GM12872 (cell line): ENCODE results near the gene PLAC1.

Experiments used
- TF ChIP-seq, protein P1 (sequence below): IDR thresholded peaks from 3 replicates; pipeline ENCODE4 v1.5.1; 2011; ENCODE audit warnings: low read depth, mild to moderate bottlenecking, low read length, moderate library complexity; ENCODE audit not compliant: insufficient read depth

PLAC1 gene

DNA sequence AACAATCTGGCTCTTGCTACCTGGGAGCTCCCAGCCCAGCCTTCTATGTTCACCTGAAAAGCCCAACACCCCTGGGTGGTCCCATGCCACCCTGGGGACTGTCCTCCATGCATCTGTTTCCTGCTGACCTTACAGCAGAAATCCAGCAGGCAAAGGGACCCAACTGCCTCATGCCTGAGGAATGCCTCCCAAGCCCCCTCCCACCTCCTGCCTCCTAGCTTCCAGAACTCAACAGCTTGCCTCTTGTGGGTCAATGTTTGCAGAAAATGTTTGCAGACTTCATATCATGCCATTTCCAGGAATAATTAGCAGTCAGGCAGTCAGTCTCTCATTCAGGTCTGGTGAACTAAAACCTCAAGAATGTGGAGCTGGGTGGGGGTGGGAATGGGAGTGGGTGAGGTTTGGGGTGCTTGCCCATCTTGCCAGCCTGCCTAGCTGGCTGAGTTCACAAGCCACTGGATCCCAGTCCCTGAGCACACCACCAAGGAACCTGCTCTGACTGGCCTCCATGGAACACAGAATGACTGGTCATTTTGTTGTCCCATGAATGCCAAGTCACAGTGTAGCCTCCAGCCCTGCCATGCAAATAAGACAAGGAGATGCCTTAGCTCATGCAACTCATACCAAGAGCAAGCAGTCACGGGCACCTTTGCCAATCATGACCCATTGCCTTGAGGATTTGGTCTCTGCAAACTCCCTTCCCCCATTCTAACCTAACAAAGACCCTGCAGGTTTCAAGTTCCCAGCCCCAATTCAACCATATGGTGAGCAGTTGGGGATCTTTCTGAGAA is 12.1 kb upstream of the PLAC1 start:
- TF ChIP-seq, protein P1, sequence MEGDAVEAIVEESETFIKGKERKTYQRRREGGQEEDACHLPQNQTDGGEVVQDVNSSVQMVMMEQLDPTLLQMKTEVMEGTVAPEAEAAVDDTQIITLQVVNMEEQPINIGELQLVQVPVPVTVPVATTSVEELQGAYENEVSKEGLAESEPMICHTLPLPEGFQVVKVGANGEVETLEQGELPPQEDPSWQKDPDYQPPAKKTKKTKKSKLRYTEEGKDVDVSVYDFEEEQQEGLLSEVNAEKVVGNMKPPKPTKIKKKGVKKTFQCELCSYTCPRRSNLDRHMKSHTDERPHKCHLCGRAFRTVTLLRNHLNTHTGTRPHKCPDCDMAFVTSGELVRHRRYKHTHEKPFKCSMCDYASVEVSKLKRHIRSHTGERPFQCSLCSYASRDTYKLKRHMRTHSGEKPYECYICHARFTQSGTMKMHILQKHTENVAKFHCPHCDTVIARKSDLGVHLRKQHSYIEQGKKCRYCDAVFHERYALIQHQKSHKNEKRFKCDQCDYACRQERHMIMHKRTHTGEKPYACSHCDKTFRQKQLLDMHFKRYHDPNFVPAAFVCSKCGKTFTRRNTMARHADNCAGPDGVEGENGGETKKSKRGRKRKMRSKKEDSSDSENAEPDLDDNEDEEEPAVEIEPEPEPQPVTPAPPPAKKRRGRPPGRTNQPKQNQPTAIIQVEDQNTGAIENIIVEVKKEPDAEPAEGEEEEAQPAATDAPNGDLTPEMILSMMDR: no peak

DNA sequence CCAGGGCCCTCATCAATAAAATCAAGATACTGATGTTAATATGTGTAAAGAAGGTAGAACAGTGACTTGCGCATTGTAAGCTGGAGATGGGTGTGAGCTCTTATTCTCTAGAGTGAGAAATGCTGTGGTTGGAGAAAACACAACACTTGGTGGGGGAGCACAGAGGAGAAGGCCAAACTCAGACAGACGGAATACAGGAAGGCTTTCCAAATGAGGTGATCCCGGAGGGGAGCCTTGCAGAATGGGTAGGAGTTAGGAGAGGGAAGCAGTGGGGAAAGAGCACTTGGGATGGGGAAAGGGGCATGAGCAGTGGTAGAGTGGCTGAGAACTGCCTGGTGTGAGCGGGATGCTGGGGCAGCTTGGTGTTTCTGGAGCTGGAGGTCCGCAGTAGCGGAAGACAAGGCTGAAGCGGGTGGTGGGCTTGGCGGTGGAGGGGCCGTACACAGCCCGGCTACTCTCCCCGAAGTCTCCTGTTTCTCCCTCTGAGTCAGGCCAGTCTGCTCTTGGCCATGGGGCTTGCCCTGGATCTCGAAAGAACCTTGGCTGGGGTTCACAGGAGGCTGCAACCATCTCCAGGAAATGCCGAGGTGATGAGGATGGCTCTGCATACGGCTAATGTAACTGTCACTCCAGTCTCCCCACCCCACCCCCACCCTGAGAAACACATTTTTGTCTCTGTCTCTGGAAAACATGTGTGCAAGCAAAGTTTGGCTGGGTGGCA is 11.3 kb upstream of the PLAC1 start:
- TF ChIP-seq, protein P1: no peak

DNA sequence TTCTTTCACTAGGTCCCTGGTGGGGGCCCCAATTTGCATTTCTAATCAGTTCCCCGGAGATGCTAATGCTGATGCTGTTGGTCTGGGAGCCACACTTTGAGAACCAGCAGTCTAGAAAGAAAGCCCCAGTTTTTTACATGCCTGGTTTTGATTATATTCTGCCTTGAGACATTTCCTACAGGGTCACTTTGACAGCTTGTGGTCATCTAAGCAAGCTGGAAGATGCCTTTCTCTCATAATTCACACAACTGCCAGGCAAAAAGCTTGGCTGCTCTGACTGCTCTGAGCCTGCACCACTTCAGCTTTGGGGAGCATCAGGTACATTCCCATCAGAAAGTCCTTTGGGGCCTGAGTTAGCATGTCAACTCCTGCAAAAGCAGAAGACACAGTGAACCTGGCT is 5.9 kb upstream of the PLAC1 start:
- TF ChIP-seq, protein P1: no peak

DNA sequence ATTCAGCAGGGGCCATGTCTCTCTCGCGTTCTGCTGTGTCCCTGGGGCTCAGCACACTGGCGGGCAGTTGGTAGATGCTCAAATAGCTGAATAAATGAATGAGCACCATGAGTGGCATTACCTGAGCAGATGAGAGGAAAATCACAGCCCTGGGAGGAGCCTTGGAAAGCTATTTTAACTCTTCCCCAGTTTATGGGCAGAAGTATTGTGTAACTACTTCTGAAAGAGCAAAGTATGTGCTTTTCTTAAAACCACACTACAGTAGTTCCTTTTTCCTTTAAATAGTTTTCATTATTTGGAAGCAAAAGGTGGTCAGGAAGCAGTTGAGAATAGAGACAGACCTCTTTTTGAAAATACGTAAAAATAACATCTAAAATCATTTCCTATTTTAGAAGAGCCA is 3.0 kb upstream of the PLAC1 start:
- TF ChIP-seq, protein P1: no peak

DNA sequence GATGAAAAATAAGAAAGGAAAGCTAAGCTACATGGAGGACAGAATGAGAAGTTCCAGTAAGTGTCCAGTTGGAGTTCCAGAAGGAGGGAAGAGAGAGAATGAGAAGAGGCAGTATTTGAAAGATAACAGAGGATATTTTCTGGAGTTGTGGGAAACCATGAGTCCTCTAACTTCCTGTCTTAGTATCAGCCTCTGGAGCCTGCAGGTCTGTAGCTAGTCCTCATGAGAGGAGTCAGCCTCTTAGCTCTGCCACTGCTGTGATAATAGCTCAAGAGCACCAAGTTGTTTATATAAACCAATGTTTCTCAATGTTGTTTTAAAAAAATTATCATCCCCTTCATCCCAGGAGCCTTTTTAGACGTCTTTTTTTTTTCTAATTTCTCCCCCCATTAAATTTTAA is 2.4 kb upstream of the PLAC1 start:
- TF ChIP-seq, protein P1: no peak

DNA sequence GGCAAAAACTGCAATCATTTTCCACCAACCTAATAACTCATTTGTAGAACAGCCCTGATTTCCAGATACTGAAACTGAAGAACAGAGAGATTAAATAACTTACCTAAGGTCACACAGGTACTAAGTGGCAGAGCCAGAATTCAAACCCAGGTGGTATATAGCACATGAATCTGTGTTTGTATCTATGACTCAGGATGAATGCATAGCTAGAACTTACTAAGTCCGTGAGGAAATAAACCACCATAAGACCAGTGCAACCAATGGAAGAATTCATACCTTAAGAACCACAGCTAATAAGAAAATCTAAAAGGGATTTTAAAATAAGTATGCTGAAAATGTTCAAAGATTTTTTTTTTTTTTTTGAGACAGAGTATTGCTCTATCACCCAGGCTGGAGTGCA is 1.5 kb upstream of the PLAC1 start:
- TF ChIP-seq, protein P1: no peak

DNA sequence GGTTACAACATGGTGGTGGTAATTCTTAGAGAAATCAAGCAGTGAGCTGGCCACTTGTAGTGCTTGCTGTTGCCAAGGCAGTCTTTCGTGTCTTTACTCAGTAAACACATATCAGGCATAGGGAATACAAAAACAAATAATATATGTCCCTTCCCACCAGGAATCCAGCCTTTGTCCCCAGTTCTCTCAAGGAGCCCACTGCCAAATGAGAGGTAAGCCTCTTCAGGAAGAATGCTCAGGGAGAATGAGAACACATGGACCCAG is 421 bp upstream of the PLAC1 start:
- TF ChIP-seq, protein P1: no peak
